ENCODE data around the gene MYO7B.

Gene MYO7B

GRCh38 chr2:127604986-127605385 lies 69.5 kb downstream of the MYO7B start:
- no peak overlapping the region for H2BK12ac ChIP-seq (ENCODE audit: low read length)
- no peak overlapping the region for H2BK5ac ChIP-seq (ENCODE audit: low read length)
- H4K8ac ChIP-seq (ENCODE audit: low read depth, low read length), result no peak overlapping the region
- no peak overlapping the region for H2AK5ac ChIP-seq (ENCODE audit: low read depth, low read length)
- H3K4me1 ChIP-seq (ENCODE audit: control insufficient read depth in 2 of 2, insufficient read depth in 1 of 2, low read depth in 1 of 2, low read length in 2 of 2), result no peaks in the 10 kb centered on the region
- H3K9me3 ChIP-seq (replicated peaks in 1 of 2; ENCODE audit: control insufficient read depth in 2 of 2, insufficient read depth in 1 of 2, low read depth in 1 of 2, low read length in 2 of 2), result peaks cover 0 to 4% of the 10 kb centered on the region in 2 donors
- no peak overlapping the region for H3K14ac ChIP-seq (ENCODE audit: low read length)
- H4K91ac ChIP-seq (ENCODE audit: low read depth, low read length, poor library complexity), result no peak overlapping the region
- no peak overlapping the region for H3K18ac ChIP-seq (ENCODE audit: low read length)
- no peak overlapping the region for H3K9ac ChIP-seq (ENCODE audit: low read depth, low read length, poor library complexity)
- H3K36me3 ChIP-seq (replicated peaks in 1 of 2; ENCODE audit: control insufficient read depth in 2 of 2, insufficient read depth in 2 of 2, low read length in 2 of 2), result no peaks in the 10 kb centered on the region
- no peak overlapping the region for H2AFZ ChIP-seq (ENCODE audit: low read length)
- H3K27ac ChIP-seq (replicated peaks; ENCODE audit: low read length), result no peak overlapping the region
- no peak overlapping the region for H3K4me3 ChIP-seq (ENCODE audit: low read length in 2 of 2)
- DNase-seq (ENCODE audit: low spot score), result no peak
- H2BK120ac ChIP-seq (ENCODE audit: low read depth, low read length), result no peak overlapping the region
- WGBS, 2 donors (ENCODE audit: extremely low coverage in 2 of 2, insufficient read length in 2 of 2, insufficient replicate concordance in 1 of 2), result no CpG with 5 or more reads among the region's 8 CpGs
- no peak overlapping the region for H3K4ac ChIP-seq (ENCODE audit: low read length)
- no peaks in the 10 kb centered on the region for H3K79me1 ChIP-seq (ENCODE audit: low read depth, low read length)
- H2BK15ac ChIP-seq (ENCODE audit: low read length), result no peak overlapping the region
- no peak overlapping the region for H3K4me2 ChIP-seq (ENCODE audit: insufficient read depth, low read length, poor library complexity, severe bottlenecking)
- H3K23ac ChIP-seq (ENCODE audit: low read depth, low read length, poor library complexity), result no peak overlapping the region
- H3K27me3 ChIP-seq (ENCODE audit: control insufficient read depth in 3 of 3, insufficient read depth in 3 of 3, low read depth in 1 of 3, low read length in 3 of 3), result peaks cover 0 to 7% (median 0%) of the 10 kb centered on the region in 3 experiments

- no peaks in the 10 kb centered on the region for H3K36me3 ChIP-seq (replicated peaks in 1 of 2; ENCODE audit: control insufficient read depth in 2 of 2, insufficient read depth in 2 of 2, low read length in 2 of 2)
- WGBS, 2 donors (ENCODE audit: extremely low coverage in 2 of 2, insufficient read length in 2 of 2, insufficient replicate concordance in 1 of 2), result no CpG with 5 or more reads among the region's 7 CpGs
- no peak overlapping the region for H2BK12ac ChIP-seq (ENCODE audit: low read length)
- H3K27ac ChIP-seq (replicated peaks; ENCODE audit: low read length), result no peak overlapping the region
- H3K4me1 ChIP-seq (ENCODE audit: control insufficient read depth in 2 of 2, insufficient read depth in 1 of 2, low read depth in 1 of 2, low read length in 2 of 2), result no peaks in the 10 kb centered on the region
- no peak overlapping the region for H2BK15ac ChIP-seq (ENCODE audit: low read length)
- no peak overlapping the region for H3K18ac ChIP-seq (ENCODE audit: low read length)
- H3K9me3 ChIP-seq (replicated peaks in 1 of 2; ENCODE audit: control insufficient read depth in 2 of 2, insufficient read depth in 1 of 2, low read depth in 1 of 2, low read length in 2 of 2), result peaks cover 0 to 4% of the 10 kb centered on the region in 2 donors
- no peak for DNase-seq (ENCODE audit: low spot score)
- H3K4me3 ChIP-seq (ENCODE audit: low read length in 2 of 2), result no peak overlapping the region
- H3K79me1 ChIP-seq (ENCODE audit: low read depth, low read length), result no peaks in the 10 kb centered on the region
- no peak overlapping the region for H3K9ac ChIP-seq (ENCODE audit: low read depth, low read length, poor library complexity)
- no peak overlapping the region for H3K4ac ChIP-seq (ENCODE audit: low read length)
- no peak overlapping the region for H2AFZ ChIP-seq (ENCODE audit: low read length)
- H2AK5ac ChIP-seq (ENCODE audit: low read depth, low read length), result no peak overlapping the region
- no peak overlapping the region for H2BK5ac ChIP-seq (ENCODE audit: low read length)
- H2BK120ac ChIP-seq (ENCODE audit: low read depth, low read length), result no peak overlapping the region
- H4K8ac ChIP-seq (ENCODE audit: low read depth, low read length), result no peak overlapping the region
- no peak overlapping the region for H3K23ac ChIP-seq (ENCODE audit: low read depth, low read length, poor library complexity)
- no peak overlapping the region for H3K4me2 ChIP-seq (ENCODE audit: insufficient read depth, low read length, poor library complexity, severe bottlenecking)
- H3K14ac ChIP-seq (ENCODE audit: low read length), result no peak overlapping the region
- H4K91ac ChIP-seq (ENCODE audit: low read depth, low read length, poor library complexity), result no peak overlapping the region
- H3K27me3 ChIP-seq (ENCODE audit: control insufficient read depth in 3 of 3, insufficient read depth in 3 of 3, low read depth in 1 of 3, low read length in 3 of 3), result peaks cover 0 to 7% (median 0%) of the 10 kb centered on the region in 3 experiments
Observed at GRCh38 chr2:127605691-127606263, 70.3 kb downstream of the MYO7B start.

- no peak overlapping the region for H3K4me2 ChIP-seq (ENCODE audit: insufficient read depth, low read length, poor library complexity, severe bottlenecking)
Observed at GRCh38 chr2:127606625-127607398, 71.3 kb downstream of the MYO7B start.

GRCh38 chr2:127607399-127607908 lies 72.0 kb downstream of the MYO7B start:
- H2AFZ ChIP-seq (ENCODE audit: low read length), result no peak overlapping the region
- no peak overlapping the region for H3K4ac ChIP-seq (ENCODE audit: low read length)
- no peak overlapping the region for H3K14ac ChIP-seq (ENCODE audit: low read length)
- H2BK15ac ChIP-seq (ENCODE audit: low read length), result no peak overlapping the region
- H3K9ac ChIP-seq (ENCODE audit: low read depth, low read length, poor library complexity), result no peak overlapping the region
- H3K4me2 ChIP-seq (ENCODE audit: insufficient read depth, low read length, poor library complexity, severe bottlenecking), result no peak overlapping the region
- no peak overlapping the region for H2BK120ac ChIP-seq (ENCODE audit: low read depth, low read length)
- no peaks in the 10 kb centered on the region for H3K79me1 ChIP-seq (ENCODE audit: low read depth, low read length)
- no peak overlapping the region for H2BK12ac ChIP-seq (ENCODE audit: low read length)
- no peaks in the 10 kb centered on the region for H3K4me1 ChIP-seq (ENCODE audit: control insufficient read depth in 2 of 2, insufficient read depth in 1 of 2, low read depth in 1 of 2, low read length in 2 of 2)
- H3K27ac ChIP-seq (replicated peaks; ENCODE audit: low read length), result no peak overlapping the region
- H3K27me3 ChIP-seq (ENCODE audit: control insufficient read depth in 3 of 3, insufficient read depth in 3 of 3, low read depth in 1 of 3, low read length in 3 of 3), result peaks cover 0 to 7% (median 0%) of the 10 kb centered on the region in 3 experiments
- no peak overlapping the region for H4K91ac ChIP-seq (ENCODE audit: low read depth, low read length, poor library complexity)
- H3K36me3 ChIP-seq (replicated peaks in 1 of 2; ENCODE audit: control insufficient read depth in 2 of 2, insufficient read depth in 2 of 2, low read length in 2 of 2), result no peaks in the 10 kb centered on the region
- H2AK5ac ChIP-seq (ENCODE audit: low read depth, low read length), result peak overlapping the region; percentile 39
- no peak overlapping the region for H2BK5ac ChIP-seq (ENCODE audit: low read length)
- peaks cover 0 to under 1% of the 10 kb centered on the region in 2 donors for H3K9me3 ChIP-seq (replicated peaks in 1 of 2; ENCODE audit: control insufficient read depth in 2 of 2, insufficient read depth in 1 of 2, low read depth in 1 of 2, low read length in 2 of 2)
- H4K8ac ChIP-seq (ENCODE audit: low read depth, low read length), result no peak overlapping the region
- no peak overlapping the region for H3K4me3 ChIP-seq (ENCODE audit: low read length in 2 of 2)
- no peak overlapping the region for H3K18ac ChIP-seq (ENCODE audit: low read length)
- no CpG with 5 or more reads among the region's 9 CpGs for WGBS, 2 donors (ENCODE audit: extremely low coverage in 2 of 2, insufficient read length in 2 of 2, insufficient replicate concordance in 1 of 2)
- no peak overlapping the region for H3K23ac ChIP-seq (ENCODE audit: low read depth, low read length, poor library complexity)
- no peak for DNase-seq (ENCODE audit: low spot score)

More at GRCh38 chr2:127606625-127607398, 71.3 kb downstream of the MYO7B start:
- Histone ChIP-seq H4K8ac (ENCODE audit: low read depth, low read length) (no peak overlapping the region), H2BK5ac (ENCODE audit: low read length) (no peak overlapping the region), H3K27ac (replicated peaks; ENCODE audit: low read length) (no peak overlapping the region), H3K9ac (ENCODE audit: low read depth, low read length, poor library complexity) (no peak overlapping the region), H2BK12ac (ENCODE audit: low read length) (no peak overlapping the region), H3K23ac (ENCODE audit: low read depth, low read length, poor library complexity) (no peak overlapping the region), H3K18ac (ENCODE audit: low read length) (no peak overlapping the region), H3K27me3 (ENCODE audit: control insufficient read depth in 3 of 3, insufficient read depth in 3 of 3, low read depth in 1 of 3, low read length in 3 of 3) (peaks cover 0 to 7% (median 0%) of the 10 kb centered on the region in 3 experiments), H3K79me1 (ENCODE audit: low read depth, low read length) (no peaks in the 10 kb centered on the region), H2BK15ac (ENCODE audit: low read length) (no peak overlapping the region), H2BK120ac (ENCODE audit: low read depth, low read length) (no peak overlapping the region), H2AK5ac (ENCODE audit: low read depth, low read length) (peak overlapping the region; percentile 39), H3K36me3 (replicated peaks in 1 of 2; ENCODE audit: control insufficient read depth in 2 of 2, insufficient read depth in 2 of 2, low read length in 2 of 2) (no peaks in the 10 kb centered on the region), H3K14ac (ENCODE audit: low read length) (no peak overlapping the region), H3K4me1 (ENCODE audit: control insufficient read depth in 2 of 2, insufficient read depth in 1 of 2, low read depth in 1 of 2, low read length in 2 of 2) (no peaks in the 10 kb centered on the region), H3K4ac (ENCODE audit: low read length) (no peak overlapping the region), H3K4me3 (ENCODE audit: low read length in 2 of 2) (no peak overlapping the region), H4K91ac (ENCODE audit: low read depth, low read length, poor library complexity) (no peak overlapping the region), H2AFZ (ENCODE audit: low read length) (no peak overlapping the region), H3K9me3 (replicated peaks in 1 of 2; ENCODE audit: control insufficient read depth in 2 of 2, insufficient read depth in 1 of 2, low read depth in 1 of 2, low read length in 2 of 2) (peaks cover 0 to 4% of the 10 kb centered on the region in 2 donors)
- no peak for DNase-seq (ENCODE audit: low spot score)
- no CpG with 5 or more reads among the region's 17 CpGs for WGBS, 2 donors (ENCODE audit: extremely low coverage in 2 of 2, insufficient read length in 2 of 2, insufficient replicate concordance in 1 of 2)
